Measurements from ENCODE around the gene OXT. TPM values are rescaled to one million over a fixed set of nuclear protein-coding genes. Genes with fewer than 3 reads are reported as not detected.
"Not testable (repeated sequence)": the region's sequence is repeated elsewhere in the genome, so short reads cannot be mapped to it uniquely, and the experiment has no call there.

Gene OXT
- total RNA-seq, 2 donors from 2014 or later: not detected

DNA sequence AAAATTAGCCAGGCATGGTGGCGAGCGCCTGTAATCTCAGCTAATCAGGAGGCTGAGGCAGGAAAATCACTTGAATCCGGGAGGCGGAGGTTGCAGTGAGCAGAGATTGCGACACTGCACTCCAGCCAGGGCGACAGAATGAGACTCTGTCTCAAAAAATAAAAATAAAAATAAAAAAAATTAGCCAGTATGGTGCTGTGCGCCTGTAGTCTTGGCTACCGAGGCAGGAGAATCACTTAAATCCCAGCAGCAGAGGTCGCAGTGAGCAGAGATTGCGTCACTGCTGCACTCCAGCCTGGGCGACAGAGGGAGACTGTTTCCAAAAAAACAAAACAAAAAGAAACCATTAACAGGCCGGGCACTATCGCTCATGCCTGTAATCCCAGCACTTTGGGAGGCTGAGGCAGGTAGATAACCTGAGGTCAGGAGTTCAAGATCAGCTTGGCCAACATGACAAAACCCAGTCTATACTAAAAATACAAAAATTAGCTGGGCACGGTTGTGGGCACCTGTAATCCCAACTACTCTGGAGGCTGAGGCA is 46.5 kb downstream of the OXT start:
- intact Hi-C loops (cut with DNase I): loop anchor here (10.0 kb wide), 1 partner anchor 63 kb away; no protein-coding TSS in a partner anchor
- 53 to 60% methylated on average over 14 of the region's 14 CpGs for WGBS, 2 donors
- TF ChIP-seq, protein P1, sequence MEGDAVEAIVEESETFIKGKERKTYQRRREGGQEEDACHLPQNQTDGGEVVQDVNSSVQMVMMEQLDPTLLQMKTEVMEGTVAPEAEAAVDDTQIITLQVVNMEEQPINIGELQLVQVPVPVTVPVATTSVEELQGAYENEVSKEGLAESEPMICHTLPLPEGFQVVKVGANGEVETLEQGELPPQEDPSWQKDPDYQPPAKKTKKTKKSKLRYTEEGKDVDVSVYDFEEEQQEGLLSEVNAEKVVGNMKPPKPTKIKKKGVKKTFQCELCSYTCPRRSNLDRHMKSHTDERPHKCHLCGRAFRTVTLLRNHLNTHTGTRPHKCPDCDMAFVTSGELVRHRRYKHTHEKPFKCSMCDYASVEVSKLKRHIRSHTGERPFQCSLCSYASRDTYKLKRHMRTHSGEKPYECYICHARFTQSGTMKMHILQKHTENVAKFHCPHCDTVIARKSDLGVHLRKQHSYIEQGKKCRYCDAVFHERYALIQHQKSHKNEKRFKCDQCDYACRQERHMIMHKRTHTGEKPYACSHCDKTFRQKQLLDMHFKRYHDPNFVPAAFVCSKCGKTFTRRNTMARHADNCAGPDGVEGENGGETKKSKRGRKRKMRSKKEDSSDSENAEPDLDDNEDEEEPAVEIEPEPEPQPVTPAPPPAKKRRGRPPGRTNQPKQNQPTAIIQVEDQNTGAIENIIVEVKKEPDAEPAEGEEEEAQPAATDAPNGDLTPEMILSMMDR (IDR thresholded peaks at IDR 0.05): peak in 6 of 7 experiments; percentile 27 to 87 (median 70)
- DNase-seq (peak; percentile 55 to 69 (median 65)), ATAC-seq (peak; percentile 82)
- H3K4me1 ChIP-seq, H3K9me3 ChIP-seq, H3K27me3 ChIP-seq, H3K4me3 ChIP-seq: not testable (repeated sequence)
- peak overlapping the region in 2 of 4 donors; percentile 2 to 41 for H3K27ac ChIP-seq
- peaks cover 0 to 12% of the 10 kb centered on the region in 2 donors for H3K36me3 ChIP-seq (replicated peaks in 1 of 2; ENCODE audit: insufficient read depth in 1 of 2, low read depth in 2 of 2)

DNA sequence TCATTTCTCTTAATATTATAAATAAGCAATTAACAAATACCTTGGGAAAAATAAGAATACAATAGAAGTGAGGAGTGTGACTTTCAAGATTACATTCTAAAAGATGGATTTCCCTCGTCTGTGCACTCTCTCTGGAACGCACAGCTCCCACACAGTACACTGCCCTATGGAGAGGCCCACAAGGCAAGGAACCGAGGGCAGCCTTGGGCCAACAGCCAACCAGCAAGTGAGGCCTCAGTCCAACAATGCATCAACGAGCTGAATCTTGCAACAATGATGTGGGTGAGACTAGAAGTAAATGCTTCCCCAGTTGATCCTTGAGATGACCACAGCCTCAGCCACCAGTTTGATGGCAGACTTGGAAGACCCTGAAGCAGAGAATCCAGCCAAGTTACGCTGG is 47.6 kb downstream of the OXT start:
- ATAC-seq (no peak), DNase-seq (no peak)
- peaks cover 7% of the 10 kb centered on the region for H3K4me1 ChIP-seq
- no peaks in the 10 kb centered on the region for H3K27me3 ChIP-seq
- no peaks in the 10 kb centered on the region for H3K9me3 ChIP-seq
- no peak overlapping the region for H3K27ac ChIP-seq
- intact Hi-C loops (cut with DNase I): loop anchor here (10.0 kb wide), 1 partner anchor 64 kb away; no protein-coding TSS in a partner anchor
- TF ChIP-seq, protein P1 (IDR thresholded peaks at IDR 0.05): no peak
- no peak for TF ChIP-seq POLR2A (IDR thresholded peaks at IDR 0.05)
- H3K4me3 ChIP-seq: no peak overlapping the region
- WGBS, 2 donors: 68 to 72% methylated on average over 5 of the region's 5 CpGs
- peaks cover 0 to 12% of the 10 kb centered on the region in 2 donors for H3K36me3 ChIP-seq (replicated peaks in 1 of 2; ENCODE audit: insufficient read depth in 1 of 2, low read depth in 2 of 2)

DNA sequence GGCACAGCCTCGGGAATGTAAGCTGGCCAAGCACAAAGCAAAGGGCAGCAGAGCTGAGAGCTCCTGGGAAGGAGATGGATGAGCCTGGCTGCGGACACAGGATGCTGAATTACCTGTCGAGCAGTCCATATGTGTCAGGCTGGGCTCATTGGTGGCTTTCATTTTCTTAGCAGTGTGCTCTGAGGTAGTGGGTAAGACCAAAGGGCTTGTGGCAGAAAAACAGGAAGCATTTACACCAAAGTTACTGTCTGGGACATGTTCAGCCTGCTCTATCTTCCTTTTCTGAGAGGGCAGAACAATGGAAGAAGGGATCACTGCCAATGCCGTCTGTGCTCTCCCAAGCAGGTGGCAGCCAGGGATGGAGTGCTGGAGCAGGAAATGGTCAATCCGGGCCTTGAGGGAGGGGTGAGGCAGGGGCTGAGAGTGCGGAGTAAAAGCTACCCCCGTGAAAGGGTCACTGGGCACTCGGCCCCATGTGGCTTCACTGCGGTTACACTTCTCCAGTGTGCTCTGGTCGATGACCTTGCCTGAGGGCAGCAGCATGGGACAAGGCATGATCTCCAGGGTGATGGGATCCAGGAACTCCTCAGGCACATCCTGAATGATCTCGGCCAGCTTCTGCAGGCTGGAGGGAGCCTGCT is 50.0 kb downstream of the OXT start:
- no peak for TF ChIP-seq POLR2A (IDR thresholded peaks at IDR 0.05)
- TF ChIP-seq, protein P1 (IDR thresholded peaks at IDR 0.05): no peak
- Histone ChIP-seq H3K36me3 (replicated peaks in 1 of 2; ENCODE audit: insufficient read depth in 1 of 2, low read depth in 2 of 2) (peaks cover 0 to 12% of the 10 kb centered on the region in 2 donors), H3K27me3 (no peaks in the 10 kb centered on the region), H3K9me3 (no peaks in the 10 kb centered on the region), H3K4me3 (no peak overlapping the region), H3K27ac (no peak overlapping the region), H3K4me1 (peaks cover 7% of the 10 kb centered on the region)
- 79 to 82% methylated on average over 10 to 11 of the region's 11 CpGs for WGBS, 2 donors
- ATAC-seq (no peak), DNase-seq (no peak)
- intact Hi-C loops (cut with DNase I): no loop called here

Other genes with a start within 250 kb of the OXT start
- 10 to 100 TPM; 26.5 to 48.1 TPM for gene PCED1A, start 231.0 kb upstream of the OXT start, total RNA-seq
- gene VPS16, start 230.9 kb upstream of the OXT start, total RNA-seq: 10 to 100 TPM; 21.3 to 25.4 TPM
- gene PTPRA, start 198.1 kb upstream of the OXT start, total RNA-seq: 10 to 100 TPM; 22.3 to 24.1 TPM
- gene GNRH2, start 28.0 kb upstream of the OXT start, total RNA-seq: not detected
- 10 to 100 TPM; 28.0 to 29.0 TPM for gene MRPS26, start 25.6 kb upstream of the OXT start, total RNA-seq
- not detected for gene AVP, start 13.1 kb downstream of the OXT start, total RNA-seq
- gene FASTKD5, start 88.2 kb downstream of the OXT start, total RNA-seq: 1 to 10 TPM; 7.0 to 7.3 TPM
- gene UBOX5, start 88.2 kb downstream of the OXT start, total RNA-seq: 1 to 10 TPM; 3.9 to 4.9 TPM
- 10 to 100 TPM; 38.4 to 72.2 TPM for gene LZTS3, start 101.9 kb downstream of the OXT start, total RNA-seq
- 10 to 100 TPM; 64.3 to 82.8 TPM for gene DDRGK1, start 133.1 kb downstream of the OXT start, total RNA-seq
- 10 to 100 TPM; 31.4 to 36.3 TPM for gene ITPA, start 137.9 kb downstream of the OXT start, total RNA-seq
- gene SLC4A11, start 167.6 kb downstream of the OXT start, total RNA-seq: under 1 TPM in 1 of 2 donors, not detected in 1; 0.52 TPM

Measured in body of pancreas (tissue), 4 donors.